ENCODE measurements around the gene TTC23. TPM values are rescaled to one million over a fixed set of nuclear protein-coding genes. Genes with fewer than 3 reads are reported as not detected.

The TTC23 gene
- total and polyA plus RNA-seq, 2 donors, result 17.8 to 57.0 TPM

DNA sequence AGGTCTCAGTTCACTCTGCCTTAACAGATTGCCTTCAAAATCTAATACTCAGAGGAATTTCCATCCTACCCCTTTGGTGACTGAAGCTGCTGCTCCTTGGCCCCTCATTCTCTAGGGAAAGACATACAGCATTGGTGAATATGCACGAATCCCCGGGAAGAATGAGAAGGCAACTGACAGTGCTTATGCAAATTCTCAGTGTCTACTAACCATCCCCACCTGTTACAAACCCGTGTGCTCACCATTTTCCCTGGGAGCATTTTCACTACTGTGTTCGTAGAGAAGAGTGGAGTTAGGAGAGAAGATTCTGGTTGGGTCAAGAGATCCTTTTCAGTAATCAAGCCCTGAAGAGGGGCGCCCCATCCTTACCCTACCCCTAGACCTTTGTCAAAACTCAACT lies 106.8 kb downstream of the TTC23 start:
- Histone ChIP-seq H3K36me3 (ENCODE audit: insufficient read depth) (peaks cover 5% of the 10 kb centered on the region), H3K4me3 (ENCODE audit: low read depth, low read length) (no peak overlapping the region), H3K27ac (ENCODE audit: low read depth) (no peak overlapping the region), H3K4me1 (ENCODE audit: insufficient read depth) (peaks cover 1% of the 10 kb centered on the region)
- no peak for DNase-seq (ENCODE audit: extremely low spot score)
- WGBS, result 66% methylated on average over 5 of the region's 5 CpGs

DNA sequence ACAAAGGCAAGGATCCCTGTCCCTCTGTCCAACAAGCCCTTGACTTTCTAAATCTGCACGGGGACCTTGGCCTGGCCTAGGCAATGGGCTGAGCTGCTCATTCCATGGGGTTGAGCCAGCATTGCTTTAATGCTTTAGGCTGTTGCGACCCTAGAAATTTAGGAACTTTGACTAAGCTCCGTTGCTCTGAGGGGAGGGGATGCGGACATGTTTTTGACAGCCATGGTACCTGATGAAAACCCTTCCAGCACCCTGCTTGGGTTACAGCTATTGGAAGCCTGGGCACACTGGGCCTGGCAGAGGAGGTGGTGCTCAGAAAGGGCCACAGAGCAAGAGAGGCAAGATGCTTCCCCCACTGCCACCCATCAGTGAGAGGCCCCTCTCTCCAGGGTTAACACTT lies 107.4 kb downstream of the TTC23 start:
- H3K36me3 ChIP-seq (ENCODE audit: insufficient read depth), result peaks cover 5% of the 10 kb centered on the region
- H3K27ac ChIP-seq (ENCODE audit: low read depth), result no peak overlapping the region
- peaks cover 1% of the 10 kb centered on the region for H3K4me1 ChIP-seq (ENCODE audit: insufficient read depth)
- DNase-seq (ENCODE audit: extremely low spot score), result no peak
- no peak overlapping the region for H3K4me3 ChIP-seq (ENCODE audit: low read depth, low read length)
- 76% methylated on average over 4 of the region's 4 CpGs for WGBS

DNA sequence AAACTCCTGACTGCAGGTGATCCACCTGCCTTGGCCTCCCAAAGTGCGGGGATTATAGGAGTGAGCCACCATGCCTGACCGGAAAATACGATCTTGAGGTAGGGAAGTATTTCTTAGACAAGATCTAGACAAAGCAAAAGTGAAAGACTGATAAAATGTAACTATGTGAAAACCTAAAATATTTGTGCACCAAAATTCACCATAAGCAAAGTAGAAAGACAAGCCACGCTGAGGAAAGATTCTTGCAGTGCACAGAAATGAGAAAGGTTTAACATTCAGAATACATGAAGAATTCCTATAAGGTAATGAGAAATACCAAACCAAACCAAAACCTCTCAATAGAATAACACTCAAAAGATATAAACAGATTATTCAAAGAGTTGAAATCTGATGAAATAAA lies 108.8 kb downstream of the TTC23 start:
- WGBS, result 92% methylated on average over 4 of the region's 4 CpGs
- DNase-seq (ENCODE audit: extremely low spot score), result no peak
- Histone ChIP-seq H3K4me1 (ENCODE audit: insufficient read depth) (no peaks in the 10 kb centered on the region), H3K27ac (ENCODE audit: low read depth) (no peak overlapping the region), H3K36me3 (ENCODE audit: insufficient read depth) (peaks cover 2% of the 10 kb centered on the region), H3K4me3 (ENCODE audit: low read depth, low read length) (no peak overlapping the region)

DNA sequence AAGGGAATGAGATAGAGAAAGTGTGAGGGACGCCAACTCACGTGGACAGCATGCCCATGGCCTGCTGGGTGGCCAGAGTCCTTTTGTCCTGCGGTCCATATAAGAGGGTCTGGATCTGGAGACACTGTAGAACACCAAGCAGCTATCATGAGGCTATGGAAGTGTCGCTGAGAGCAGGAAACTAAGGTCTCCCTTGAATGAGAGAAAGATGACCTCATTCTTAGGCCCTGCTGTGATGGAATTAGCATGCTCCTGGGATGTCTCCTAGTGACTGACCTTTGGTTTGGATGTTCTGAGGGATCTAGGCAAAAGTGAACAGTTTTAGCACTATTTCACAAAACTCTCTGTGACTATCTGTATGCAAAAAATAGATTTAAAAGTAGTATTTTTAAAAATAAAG lies 110.1 kb downstream of the TTC23 start:
- Histone ChIP-seq H3K4me3 (ENCODE audit: low read depth, low read length) (no peak overlapping the region), H3K4me1 (ENCODE audit: insufficient read depth) (no peaks in the 10 kb centered on the region)
- no peak for DNase-seq (ENCODE audit: extremely low spot score)

DNA sequence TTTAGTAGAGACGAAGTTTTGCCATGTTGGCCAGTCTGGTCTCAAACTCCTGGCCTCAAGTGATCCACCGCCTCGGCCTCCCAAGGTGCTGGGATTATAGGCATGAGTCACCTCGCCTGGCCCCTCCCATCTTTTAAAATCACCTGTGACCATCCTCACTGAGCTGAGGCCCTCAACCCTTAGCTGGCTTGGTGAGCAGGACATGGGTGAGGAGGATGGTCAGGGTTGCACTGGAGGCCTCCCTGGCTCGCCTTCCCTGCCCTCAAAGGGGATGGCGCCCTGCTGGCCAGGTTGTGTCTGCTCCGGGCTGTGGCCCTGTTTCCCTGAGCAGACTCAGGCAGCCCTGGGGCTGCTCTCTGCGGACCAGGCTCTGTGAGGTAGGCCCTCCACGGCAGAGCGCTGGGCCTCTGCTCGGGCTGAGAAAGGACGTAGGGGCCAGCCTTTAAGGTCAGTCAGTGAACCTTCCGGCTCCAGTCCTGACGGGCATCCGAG lies 110.8 kb downstream of the TTC23 start:
- H3K4me1 ChIP-seq (ENCODE audit: insufficient read depth), result no peaks in the 10 kb centered on the region
- H3K4me3 ChIP-seq (ENCODE audit: low read depth, low read length), result no peak overlapping the region
- no peak for DNase-seq (ENCODE audit: extremely low spot score)
- H3K36me3 ChIP-seq (ENCODE audit: insufficient read depth), result peaks cover 2% of the 10 kb centered on the region
- 89% methylated on average over 15 of the region's 15 CpGs for WGBS
- H3K27ac ChIP-seq (ENCODE audit: low read depth), result no peak overlapping the region

More for the DNA sequence above, 110.1 kb downstream of the TTC23 start:
- Histone ChIP-seq H3K27ac (ENCODE audit: low read depth) (no peak overlapping the region), H3K36me3 (ENCODE audit: insufficient read depth) (peaks cover 2% of the 10 kb centered on the region)
- 90% methylated on average over 4 of the region's 4 CpGs for WGBS

DNA sequence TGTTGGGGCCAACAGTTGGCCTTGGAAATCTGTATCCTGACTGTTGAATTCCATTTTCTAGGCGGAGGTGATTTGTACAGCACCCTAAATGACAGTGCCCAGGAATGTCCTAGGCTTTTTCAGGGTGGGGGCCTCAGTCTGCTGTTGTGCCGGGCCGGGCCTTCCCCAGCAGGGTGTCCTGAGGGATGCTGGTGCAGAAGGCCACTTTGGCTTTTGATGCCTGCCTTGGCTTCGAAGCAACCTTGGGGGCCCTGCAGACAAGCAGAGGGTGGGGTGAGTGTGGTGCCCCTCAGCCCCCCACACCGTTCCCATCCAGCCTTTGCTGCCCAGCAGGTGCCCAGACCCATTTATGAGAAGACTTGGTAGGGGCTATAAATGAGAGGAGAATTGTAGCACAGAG lies 111.5 kb downstream of the TTC23 start:
- Histone ChIP-seq H3K4me1 (ENCODE audit: insufficient read depth) (no peaks in the 10 kb centered on the region), H3K36me3 (ENCODE audit: insufficient read depth) (peaks cover 2% of the 10 kb centered on the region), H3K4me3 (ENCODE audit: low read depth, low read length) (no peak overlapping the region), H3K27ac (ENCODE audit: low read depth) (no peak overlapping the region)
- WGBS, result 82% methylated on average over 5 of the region's 5 CpGs
- no peak for DNase-seq (ENCODE audit: extremely low spot score)

DNA sequence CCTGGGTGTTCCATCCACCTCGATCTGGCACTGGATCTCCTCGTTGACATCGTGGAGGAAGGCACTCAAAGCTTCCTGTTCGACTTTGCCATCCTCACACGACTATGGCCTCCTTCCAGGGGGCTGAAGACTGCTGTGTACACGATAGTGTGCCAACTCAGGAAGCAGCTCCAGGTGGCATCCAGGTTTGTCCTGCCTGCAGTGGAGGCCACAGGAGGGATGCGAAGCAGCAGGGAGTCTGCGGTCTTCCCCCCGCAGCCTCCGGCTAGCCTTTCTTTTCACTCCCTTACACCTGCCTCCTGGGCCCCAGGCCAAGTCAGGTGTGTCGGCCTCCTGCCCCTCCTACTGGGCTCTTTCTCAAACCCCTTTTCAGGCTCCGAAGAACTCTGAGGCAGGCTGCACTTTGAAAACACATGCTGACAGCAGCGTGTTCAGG lies 112.3 kb downstream of the TTC23 start:
- Histone ChIP-seq H3K4me1 (ENCODE audit: insufficient read depth) (no peaks in the 10 kb centered on the region), H3K4me3 (ENCODE audit: low read depth, low read length) (no peak overlapping the region), H3K36me3 (ENCODE audit: insufficient read depth) (peaks cover 2% of the 10 kb centered on the region), H3K27ac (ENCODE audit: low read depth) (no peak overlapping the region)
- DNase-seq (ENCODE audit: extremely low spot score), result no peak
- WGBS, result 78% methylated on average over 13 of the region's 13 CpGs

DNA sequence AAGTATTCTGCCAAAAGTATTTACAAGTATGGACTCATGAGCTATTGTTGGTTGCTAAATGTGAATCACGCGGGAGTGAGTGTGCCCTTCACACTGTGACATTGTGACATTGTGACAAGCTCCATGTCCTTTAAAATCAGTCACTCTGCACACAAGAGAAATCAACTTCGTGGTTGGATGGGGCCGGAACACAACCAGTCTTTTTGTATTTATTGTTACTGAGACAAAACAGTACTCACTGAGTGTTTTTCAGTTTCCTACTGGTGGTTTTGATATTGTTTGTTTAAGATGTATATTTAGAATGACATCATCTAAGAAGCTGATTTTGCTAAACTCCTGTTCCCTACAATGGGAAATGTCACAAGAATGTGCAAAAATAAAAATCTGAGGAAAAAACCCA lies 114.2 kb downstream of the TTC23 start:
- DNase-seq (ENCODE audit: extremely low spot score), result no peak
- Histone ChIP-seq H3K36me3 (ENCODE audit: insufficient read depth) (peaks cover 2% of the 10 kb centered on the region), H3K4me3 (ENCODE audit: low read depth, low read length) (no peak overlapping the region), H3K27ac (ENCODE audit: low read depth) (no peak overlapping the region), H3K4me1 (ENCODE audit: insufficient read depth) (no peaks in the 10 kb centered on the region)
- 58% methylated on average over 4 of the region's 4 CpGs for WGBS

DNA sequence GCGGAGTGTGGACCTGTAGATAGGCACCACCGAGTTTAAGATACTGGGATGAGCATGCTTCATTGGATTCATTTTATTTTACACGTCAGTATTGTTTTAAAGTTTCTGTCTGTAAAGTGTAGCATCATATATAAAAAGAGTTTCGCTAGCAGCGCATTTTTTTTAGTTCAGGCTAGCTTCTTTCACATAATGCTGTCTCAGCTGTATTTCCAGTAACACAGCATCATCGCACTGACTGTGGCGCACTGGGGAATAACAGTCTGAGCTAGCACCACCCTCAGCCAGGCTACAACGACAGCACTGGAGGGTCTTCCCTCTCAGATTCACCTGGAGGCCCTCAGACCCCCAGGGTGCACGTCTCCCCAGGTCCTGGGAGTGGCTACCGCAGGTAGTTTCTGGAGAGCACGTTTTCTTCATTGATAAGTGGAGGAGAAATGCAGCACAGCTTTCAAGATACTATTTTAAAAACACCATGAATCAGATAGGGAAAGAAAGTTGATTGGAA lies 115.0 kb downstream of the TTC23 start:
- H3K27ac ChIP-seq (ENCODE audit: low read depth), result no peak overlapping the region
- H3K36me3 ChIP-seq (ENCODE audit: insufficient read depth), result peaks cover 2% of the 10 kb centered on the region
- DNase-seq (ENCODE audit: extremely low spot score), result no peak
- 79% methylated on average over 11 of the region's 11 CpGs for WGBS
- H3K4me1 ChIP-seq (ENCODE audit: insufficient read depth), result no peaks in the 10 kb centered on the region
- H3K4me3 ChIP-seq (ENCODE audit: low read depth, low read length), result no peak overlapping the region

DNA sequence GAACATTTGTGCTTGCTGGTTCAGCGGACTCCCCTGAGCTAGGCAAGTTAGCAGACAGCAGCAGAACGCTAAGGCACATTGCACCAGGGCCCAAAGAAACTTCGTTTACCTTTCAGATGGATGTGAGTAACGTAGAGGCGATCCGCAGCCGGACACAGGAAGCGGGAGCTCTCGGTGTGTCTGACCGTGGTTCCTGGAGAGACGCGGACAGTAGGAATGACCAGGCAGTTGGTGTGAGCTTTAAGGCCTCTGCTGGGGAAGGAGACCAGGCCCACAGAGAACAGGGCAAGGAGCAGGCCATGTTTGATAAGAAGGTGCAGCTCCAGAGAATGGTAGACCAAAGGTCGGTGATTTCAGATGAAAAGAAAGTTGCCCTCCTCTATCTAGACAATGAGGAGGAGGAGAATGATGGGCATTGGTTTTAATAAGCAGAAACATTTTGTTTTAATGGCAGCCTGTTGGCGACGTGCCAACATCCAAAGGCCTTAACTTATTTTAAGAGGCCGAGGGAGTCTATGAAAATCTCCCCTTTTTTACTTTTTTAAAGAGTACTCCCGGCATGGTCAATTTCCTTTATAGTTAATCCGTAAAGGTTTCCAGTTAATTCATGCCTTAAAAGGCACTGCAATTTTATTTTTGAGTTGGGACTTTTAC lies 116.6 kb downstream of the TTC23 start:
- Histone ChIP-seq H3K4me3 (ENCODE audit: low read depth, low read length) (no peak overlapping the region), H3K4me1 (ENCODE audit: insufficient read depth) (no peaks in the 10 kb centered on the region), H3K27ac (ENCODE audit: low read depth) (no peak overlapping the region), H3K36me3 (ENCODE audit: insufficient read depth) (no peaks in the 10 kb centered on the region)
- DNase-seq (ENCODE audit: extremely low spot score), result no peak
- WGBS, result 70% methylated on average over 18 of the region's 18 CpGs

DNA sequence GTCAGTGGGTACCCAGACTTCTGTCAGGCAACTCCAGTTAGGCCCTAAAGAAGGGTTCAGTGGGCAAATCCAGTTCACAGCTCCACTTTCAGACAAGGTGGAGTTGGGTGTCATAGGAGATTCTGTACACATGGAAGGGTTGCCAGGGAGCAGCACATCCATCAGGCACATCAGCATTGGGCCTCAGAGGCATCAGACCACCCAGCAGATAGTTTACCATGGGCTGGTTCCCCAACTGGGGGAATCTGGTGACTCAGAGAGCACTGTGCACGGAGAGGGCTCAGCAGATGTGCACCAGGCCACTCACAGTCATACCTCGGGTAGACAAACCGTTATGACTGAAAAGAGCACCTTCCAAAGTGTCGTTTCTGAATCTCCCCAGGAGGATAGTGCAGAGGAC lies 117.3 kb downstream of the TTC23 start:
- Histone ChIP-seq H3K27ac (ENCODE audit: low read depth) (no peak overlapping the region), H3K4me3 (ENCODE audit: low read depth, low read length) (no peak overlapping the region), H3K36me3 (ENCODE audit: insufficient read depth) (no peaks in the 10 kb centered on the region), H3K4me1 (ENCODE audit: insufficient read depth) (no peaks in the 10 kb centered on the region)
- WGBS, result 77% methylated on average over 4 of the region's 4 CpGs
- no peak for DNase-seq (ENCODE audit: extremely low spot score)

DNA sequence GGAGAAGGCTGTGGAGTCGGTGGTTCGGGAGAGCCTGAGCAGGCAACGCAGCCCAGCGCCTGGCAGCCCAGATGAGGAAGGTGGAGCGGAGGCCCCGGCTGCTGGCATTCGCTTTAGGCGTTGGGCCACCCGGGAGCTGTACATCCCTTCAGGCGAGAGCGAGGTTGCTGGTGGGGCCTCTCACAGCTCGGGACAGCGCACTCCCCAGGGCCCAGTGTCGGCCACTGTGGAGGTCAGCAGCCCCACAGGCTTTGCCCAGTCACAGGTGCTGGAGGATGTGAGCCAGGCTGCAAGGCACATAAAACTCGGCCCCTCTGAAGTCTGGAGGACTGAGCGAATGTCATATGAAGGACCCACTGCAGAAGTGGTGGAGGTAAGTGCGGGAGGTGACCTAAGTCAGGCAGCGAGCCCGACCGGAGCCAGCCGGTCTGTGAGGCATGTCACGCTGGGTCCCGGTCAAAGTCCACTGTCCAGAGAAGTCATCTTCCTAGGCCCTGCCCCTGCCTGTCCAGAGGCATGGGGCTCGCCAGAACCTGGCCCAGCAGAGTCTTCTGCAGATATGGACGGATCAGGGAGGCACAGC lies 117.8 kb downstream of the TTC23 start:
- Histone ChIP-seq H3K36me3 (ENCODE audit: insufficient read depth) (no peaks in the 10 kb centered on the region), H3K4me3 (ENCODE audit: low read depth, low read length) (no peak overlapping the region), H3K27ac (ENCODE audit: low read depth) (no peak overlapping the region), H3K4me1 (ENCODE audit: insufficient read depth) (no peaks in the 10 kb centered on the region)
- DNase-seq (ENCODE audit: extremely low spot score), result no peak
- 90% methylated on average over 25 of the region's 25 CpGs for WGBS

DNA sequence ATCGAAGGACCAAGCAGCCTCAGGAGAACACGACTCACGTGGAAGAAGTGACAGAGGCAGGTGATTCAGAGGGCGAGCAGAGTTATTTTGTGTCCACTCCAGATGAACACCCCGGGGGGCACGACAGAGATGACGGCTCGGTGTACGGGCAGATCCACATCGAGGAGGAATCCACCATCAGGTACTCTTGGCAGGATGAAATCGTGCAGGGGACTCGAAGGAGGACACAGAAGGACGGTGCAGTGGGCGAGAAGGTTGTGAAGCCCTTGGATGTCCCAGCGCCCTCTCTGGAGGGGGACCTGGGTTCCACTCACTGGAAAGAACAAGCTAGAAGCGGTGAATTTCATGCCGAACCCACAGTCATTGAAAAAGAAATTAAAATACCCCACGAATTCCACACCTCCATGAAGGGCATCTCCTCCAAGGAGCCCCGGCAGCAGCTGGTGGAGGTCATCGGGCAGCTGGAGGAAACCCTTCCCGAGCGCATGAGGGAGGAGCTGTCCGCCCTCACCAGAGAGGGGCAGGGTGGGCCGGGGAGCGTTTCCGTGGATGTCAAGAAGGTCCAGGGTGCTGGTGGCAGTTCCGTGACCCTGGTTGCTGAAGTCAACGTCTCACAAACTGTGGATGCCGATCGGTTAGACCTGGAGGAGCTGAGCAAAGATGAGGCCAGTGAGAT lies 118.5 kb downstream of the TTC23 start:
- no peak for DNase-seq (ENCODE audit: extremely low spot score)
- H3K36me3 ChIP-seq (ENCODE audit: insufficient read depth), result no peaks in the 10 kb centered on the region
- WGBS, result 90% methylated on average over 30 of the region's 30 CpGs
- H3K27ac ChIP-seq (ENCODE audit: low read depth), result no peak overlapping the region
- H3K4me3 ChIP-seq (ENCODE audit: low read depth, low read length), result no peak overlapping the region
- no peaks in the 10 kb centered on the region for H3K4me1 ChIP-seq (ENCODE audit: insufficient read depth)

DNA sequence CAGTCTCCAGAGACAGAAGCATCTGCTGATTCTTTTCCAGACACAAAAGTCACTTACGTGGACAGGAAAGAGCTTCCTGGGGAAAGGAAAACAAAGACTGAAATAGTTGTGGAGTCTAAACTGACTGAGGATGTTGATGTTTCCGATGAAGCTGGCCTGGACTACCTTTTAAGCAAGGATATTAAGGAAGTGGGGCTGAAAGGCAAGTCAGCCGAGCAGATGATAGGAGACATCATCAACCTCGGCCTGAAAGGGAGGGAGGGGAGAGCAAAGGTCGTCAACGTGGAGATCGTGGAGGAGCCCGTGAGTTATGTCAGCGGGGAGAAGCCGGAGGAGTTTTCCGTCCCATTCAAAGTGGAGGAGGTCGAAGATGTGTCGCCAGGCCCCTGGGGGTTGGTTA lies 119.1 kb downstream of the TTC23 start:
- Histone ChIP-seq H3K4me3 (ENCODE audit: low read depth, low read length) (no peak overlapping the region), H3K27ac (ENCODE audit: low read depth) (no peak overlapping the region), H3K36me3 (ENCODE audit: insufficient read depth) (no peaks in the 10 kb centered on the region), H3K4me1 (ENCODE audit: insufficient read depth) (no peaks in the 10 kb centered on the region)
- WGBS, result 77% methylated on average over 13 of the region's 13 CpGs
- no peak for DNase-seq (ENCODE audit: extremely low spot score)

Measured in urinary bladder (tissue), 4 donors.